ENCODE measurements around the gene TMCO4.
"Not testable (repeated sequence)": the region's sequence is repeated elsewhere in the genome, so short reads cannot be mapped to it uniquely, and the experiment has no call there.

Gene TMCO4

DNA sequence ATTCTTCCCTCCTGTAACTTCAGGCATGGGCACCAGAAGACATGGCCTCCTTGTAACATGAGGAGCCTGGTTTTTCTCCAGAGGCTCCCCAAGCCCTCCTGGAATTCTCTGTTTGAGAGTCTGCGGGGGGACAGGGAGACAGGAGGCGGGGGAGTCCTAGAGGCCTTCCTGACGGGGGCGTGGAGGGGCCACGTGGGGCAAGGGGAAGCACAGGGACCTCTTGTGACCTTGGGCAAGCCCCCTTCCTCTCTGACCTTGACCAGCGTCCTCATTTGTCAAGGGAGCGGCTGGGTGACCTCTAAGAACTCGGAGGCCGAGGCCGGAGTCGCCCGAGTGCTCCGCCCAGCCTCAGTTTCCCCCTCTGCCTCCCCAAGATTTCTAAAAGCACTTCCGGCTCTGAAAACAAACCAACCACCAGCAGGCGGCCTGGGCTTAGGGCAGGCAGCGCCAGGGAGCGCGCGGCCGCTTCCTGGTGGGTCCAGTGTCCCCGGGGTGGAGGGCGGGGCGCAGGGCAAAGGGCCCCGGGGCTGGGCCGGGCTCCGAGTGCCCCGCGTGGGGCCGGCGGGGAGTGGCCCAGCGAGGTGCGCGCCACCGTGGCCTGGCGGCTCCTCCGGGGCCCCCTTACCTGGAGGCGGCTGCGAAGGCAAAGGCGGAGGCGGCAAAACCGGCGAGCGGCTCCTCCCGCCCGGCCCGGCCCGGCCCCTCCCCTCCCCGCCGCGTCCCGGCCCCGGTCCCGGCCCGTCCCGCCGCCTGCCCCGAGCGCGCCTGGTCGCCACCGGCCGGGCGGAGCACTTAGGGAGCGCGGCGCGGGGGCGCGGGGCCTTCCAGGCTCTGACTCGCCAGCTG, at the start of gene TMCO4:
Gene TMCO4 (minus strand): TSS at position 687 of the 846 bp plus-strand sequence. CDS start 19,158 bp downstream, outside the sequence.
- peak in 2 of 58 donors; percentile 6 to 23 for DNase-seq

DNA sequence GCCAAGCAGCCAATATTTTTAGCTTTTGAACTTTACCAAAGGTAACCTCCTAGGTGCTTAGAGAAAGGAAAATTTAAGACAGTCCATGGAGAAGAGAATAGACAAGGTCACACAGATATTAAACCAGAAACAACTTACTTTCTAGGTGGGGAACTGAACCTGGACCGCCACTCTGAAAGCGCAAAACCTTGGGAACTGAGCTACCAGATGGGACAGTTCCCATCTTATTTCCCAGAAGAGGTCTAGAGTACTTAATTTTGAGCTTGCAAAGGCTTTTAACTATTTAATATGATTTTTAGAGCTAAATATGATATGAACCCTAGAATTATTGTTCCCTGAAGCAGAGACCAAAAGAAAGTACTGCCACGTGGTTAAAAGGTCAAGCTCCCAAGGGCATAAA, 49.6 kb upstream of the TMCO4 start:
- not testable (repeated sequence) for DNase-seq

DNA sequence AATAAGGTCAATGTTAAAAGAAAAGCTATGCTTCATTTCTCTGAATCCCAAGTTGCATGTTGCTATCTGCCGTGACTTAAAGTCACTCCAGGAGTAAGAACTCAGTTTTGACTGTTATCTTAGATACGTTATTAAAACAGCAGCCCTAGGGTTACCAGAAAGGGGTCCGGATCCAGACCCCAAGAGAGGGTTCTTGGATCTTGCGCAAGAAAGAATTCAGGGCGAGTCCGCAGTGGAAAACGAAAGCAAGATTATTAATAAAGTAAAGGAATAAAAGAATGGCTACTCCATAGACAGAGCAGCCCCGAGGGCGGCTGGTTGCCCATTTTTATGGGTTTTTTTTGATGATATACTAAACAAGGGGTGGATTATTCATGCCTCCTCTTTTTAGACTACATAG, 47.6 kb upstream of the TMCO4 start:
- not testable (repeated sequence) for DNase-seq

DNA sequence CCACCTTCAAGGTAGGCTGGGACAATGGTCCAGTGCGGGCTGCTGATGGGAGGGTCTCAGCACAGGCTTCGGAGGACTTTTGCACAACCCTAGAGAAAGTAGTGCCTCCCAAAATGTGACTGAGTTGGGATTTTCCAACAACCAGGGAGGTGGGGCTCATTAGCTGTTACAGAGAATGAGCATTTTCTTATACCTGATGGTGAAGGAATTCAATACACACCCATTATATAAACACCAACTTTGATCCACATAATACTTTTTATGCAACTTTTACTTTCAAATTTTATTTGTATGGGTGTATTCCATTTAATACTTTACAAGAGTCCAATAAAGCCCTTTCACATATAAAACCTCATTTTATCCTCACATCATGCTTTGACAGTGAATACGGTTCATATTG, 46.6 kb upstream of the TMCO4 start:
- no peak for DNase-seq

DNA sequence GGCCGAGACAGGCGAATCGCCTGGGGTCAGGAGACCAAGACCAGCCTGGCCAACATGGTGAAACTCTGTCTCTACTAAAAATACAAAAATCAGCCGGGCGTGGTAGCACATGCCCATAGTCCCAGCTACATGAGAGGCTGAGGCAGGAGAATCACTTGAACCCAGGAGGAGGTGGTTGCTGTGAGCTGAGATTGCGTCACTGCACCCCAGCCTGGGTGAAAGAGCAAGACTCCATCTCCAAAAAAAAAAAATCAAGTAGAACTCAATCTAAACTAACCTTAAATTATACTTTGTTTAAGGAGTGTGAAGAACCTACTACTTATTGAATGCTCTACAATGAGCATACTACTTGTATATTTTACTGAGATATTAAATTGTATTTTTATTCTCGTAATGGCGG, 45.8 kb upstream of the TMCO4 start:
- no peak for DNase-seq

DNA sequence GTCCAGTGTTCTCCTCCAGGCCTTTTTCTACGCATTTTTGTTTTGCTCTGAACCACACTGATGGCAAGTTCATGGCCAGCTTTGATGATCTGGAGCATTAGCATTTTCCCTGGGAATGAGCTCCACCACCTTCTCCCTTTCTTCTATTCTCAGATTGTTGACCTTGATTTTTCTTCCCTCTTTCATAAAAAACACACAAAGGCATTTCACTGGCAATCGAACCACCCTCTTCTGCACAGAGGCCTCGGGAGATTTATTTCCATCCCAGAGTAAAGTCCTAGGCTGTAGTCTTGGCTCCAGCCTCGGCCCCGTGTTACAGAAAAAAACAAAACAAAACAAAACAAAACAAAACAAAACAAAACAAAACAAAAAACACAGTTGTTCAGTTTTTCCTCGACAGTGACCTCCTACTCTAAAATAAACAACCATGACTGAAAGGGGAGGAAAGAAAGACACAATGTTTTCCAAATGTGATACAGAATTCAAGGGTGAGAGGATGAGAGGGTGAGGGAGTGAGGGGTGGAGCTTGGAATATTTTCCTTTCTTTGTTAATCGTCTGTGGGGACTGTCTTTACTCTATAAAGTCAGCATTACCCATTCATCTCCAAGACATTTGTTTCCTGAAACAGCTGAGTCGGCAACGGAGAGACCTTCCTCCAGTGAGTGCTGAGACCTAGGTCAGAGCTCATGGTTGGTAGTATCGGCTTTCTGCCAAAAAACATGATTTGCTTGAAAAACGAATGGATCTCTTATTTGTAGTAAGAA, 45.2 kb upstream of the TMCO4 start:
- no peak for DNase-seq

DNA sequence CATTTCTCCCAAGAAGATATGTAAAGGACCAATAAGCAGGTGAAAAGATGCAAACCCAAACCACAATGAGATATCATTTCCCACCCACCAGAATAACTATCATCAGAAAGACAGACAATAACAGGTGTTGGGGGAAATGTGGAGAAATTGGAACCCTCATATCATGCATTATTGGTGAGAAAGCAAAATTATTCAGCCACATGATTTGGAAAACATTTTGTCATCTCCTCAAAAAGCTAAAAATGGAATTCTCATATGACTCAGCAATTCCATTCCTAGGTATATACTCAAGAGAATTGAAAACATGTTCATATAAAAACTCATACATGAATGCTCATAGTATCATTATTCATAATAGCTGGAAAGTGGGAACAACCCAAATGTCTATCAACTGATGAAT, 40.5 kb upstream of the TMCO4 start:
- DNase-seq, result no peak

DNA sequence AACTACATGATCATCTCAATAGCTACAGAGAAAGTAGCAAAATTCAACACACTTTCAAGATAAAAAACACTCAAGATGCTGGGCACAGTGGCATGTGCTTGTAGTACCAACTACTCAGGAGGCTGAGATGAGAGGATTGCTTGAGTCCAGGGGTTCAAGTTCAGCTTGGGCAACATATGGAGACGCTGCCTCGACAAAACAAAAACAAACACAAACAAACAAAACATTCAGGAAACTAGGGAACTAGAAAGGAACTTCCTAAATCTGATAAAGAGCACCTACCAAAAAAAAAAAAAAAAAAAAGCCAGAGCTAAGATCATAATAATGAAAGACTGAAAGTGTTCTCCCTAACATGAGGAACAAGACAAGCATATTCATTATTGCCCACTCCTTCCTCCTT, 38.1 kb upstream of the TMCO4 start:
- no peak for DNase-seq

DNA sequence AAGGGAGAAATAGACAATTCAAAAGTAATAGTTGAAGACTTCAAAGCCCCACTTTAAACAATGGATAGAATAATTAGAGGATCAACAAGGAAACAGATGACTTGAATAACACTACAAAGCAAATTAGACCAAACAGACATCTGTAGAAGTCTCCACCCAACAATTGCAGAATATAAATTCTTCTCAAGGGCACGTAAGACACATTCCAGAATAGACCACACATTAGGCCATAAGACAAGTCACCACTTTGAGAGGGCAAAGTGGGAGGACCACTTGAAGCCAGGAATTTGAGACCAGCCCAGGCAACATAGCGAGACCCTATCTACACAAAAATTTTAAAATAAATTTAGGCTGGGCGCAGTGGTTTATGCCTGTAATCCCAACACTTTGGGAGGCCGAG, 35.9 kb upstream of the TMCO4 start:
- DNase-seq, result no peak

DNA sequence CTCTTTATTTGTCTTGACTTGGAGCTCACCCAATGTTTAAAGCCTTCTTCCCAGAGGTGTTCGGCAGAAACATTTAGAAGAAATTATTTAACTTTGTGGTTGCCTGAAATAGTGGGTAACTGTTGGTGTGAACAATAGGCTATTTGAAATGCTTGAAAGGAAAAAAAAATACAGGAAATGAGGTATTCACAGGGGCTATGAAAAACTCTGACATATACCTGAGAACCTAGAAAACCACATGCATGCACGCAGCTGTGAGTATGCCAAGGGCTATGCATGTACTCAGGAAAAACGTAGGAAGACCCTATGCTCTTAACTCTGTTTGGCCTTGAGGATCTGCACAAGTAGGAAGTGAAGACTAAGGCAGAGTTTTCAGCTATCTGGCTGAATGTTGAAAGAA, 31.7 kb upstream of the TMCO4 start:
- no peak for DNase-seq

DNA sequence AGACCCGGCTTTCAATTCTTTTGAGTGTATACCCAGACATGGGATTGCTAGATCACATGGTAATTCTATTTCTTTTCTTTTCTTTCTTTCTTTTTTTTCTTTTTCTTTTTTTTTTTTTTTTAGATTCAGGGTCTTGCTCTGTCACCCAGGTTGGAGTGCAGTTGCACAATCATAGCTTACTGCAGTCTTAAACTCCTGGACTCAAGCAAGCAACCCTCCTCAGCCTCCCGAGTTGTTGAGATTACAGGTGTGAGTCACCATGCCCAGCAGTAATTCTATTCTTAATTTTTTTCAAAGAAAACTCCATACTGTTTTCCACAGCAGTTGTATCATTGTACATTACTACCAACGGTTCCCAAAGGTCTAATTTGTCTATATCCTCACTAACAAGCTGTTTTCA, 28.8 kb upstream of the TMCO4 start:
- DNase-seq, result no peak

DNA sequence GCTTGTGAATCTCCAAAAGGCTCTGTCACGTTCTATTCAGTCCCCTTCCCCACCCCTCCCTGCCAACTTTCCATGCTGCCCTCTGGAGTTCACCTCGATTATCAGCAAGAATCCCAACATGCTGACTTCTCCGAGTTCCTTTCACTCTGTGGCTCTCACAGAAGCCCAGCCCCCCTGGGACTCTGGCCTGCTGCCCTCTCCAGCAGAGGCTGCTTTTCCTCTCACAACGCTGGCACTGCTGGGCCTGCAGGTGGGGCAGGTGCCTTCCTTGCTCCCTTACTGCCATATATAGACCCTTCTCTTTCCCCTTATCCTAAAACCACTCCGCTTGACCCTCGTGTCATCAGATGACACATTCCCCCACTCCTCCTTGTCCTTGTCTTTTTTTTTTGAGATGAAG, 25.6 kb upstream of the TMCO4 start:
- DNase-seq, result no peak

DNA sequence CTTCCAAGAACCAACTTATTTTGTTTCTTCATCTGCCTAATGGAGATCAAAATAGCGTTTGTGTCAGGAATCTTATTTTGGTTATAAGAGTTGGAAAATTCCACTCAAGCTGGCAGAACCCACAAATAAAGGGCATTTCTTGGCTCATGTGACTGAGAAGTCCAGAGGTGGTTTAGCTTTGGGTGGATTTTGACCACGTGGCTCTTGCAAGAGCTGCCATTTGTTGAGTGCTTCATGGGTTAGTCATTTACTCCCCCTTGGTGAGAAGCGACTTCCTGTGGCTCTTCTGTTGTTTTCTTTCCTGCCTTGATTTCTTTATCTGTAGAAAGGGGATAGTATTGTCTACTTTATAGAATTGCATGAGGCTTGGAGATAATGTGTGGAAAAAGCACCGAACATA, 24.8 kb upstream of the TMCO4 start:
- DNase-seq, result no peak

DNA sequence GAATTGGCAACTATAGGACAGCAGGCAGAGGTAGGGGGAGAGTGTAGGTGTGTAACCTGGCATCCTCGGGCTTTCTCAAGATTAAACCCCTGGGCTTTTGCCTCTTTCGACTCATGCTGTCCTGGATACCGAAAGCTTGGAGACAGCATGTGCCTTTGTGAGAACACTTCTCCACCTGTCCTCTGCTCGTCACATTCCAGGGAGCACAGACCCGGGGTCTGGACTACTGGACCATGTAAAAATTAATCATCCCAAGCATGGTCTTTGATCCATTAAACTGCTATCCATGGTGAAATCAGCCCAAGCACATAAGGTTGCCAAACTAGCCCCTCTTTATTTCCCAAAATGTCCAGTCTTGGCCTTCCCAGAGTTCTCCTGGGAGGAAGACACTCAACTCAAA, 24.3 kb upstream of the TMCO4 start:
- DNase-seq, result no peak

DNA sequence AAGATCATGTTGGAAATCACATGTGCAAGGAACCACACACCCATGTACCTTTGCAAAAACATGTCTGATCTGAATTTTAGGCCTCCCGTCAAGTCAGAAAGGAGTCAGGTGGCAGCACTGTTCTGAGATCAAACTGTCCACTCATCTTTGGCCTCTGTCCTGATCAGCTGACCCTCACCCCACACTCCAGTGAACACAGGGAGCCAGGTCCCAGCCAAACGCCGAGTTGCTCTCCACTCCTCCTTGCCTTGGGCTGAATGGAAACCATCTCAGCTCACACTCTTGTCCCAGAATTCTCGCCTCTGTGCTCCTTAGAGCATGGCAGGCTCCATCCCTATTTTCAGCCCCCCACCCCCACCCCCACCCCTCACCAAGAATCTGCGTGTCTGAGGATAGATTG, 20.0 kb upstream of the TMCO4 start:
- DNase-seq, result no peak

DNA sequence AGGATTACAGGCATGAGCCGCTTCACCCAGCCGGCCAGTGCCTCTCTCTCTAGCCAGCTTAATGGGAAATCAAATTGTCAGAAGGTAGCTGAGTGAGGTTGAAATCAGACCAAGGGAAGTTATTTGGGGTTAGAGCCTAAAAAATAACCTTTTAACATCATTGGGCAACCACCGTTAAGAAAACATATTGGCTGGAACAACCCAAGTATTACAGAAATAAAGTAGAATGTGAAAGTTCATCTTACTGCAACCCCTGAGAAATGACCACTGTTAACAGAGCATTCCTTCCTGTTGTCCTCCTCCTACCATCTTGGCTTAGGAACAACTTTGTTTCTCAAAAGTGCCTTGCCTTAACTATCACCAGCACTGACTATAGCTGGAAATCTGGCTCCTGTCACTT, 18.6 kb upstream of the TMCO4 start:
- no peak for DNase-seq

DNA sequence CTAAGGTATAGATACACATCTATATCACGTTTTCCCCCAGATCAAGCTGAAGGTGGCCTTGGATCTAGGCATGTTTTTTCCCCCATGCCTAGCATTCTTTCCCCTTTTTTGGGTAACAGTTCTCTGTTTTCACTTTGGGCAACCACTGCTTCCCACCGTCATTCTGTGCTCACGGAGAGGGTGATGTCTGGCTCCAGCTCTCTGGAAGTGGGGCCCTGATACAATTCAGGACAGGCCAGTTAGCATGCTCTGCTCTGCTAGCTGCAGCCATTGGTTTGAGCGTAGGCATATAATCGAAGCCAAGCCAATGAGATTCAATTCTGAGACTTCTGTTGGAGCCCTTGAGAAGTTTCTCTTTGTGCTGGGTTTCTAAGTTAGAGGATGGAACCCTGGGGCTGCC, 17.4 kb upstream of the TMCO4 start:
- no peak for DNase-seq

DNA sequence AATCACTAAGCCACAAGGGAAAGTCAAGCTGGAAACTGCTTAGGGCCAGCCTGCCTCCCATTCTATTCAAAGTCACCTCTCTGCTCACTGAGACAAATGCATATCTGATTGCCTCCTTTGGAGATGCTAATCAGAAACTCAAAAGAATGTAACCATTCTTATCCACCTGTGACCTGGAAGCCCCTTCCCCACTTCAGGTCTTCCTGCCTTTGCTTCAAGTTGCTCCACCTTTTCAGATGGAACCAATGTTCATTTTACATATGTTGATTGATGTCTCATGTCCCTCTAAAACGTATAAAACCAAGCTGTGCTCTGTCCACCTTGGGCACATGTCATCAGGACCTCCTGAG, 17.0 kb upstream of the TMCO4 start:
- not testable (repeated sequence) for DNase-seq

DNA sequence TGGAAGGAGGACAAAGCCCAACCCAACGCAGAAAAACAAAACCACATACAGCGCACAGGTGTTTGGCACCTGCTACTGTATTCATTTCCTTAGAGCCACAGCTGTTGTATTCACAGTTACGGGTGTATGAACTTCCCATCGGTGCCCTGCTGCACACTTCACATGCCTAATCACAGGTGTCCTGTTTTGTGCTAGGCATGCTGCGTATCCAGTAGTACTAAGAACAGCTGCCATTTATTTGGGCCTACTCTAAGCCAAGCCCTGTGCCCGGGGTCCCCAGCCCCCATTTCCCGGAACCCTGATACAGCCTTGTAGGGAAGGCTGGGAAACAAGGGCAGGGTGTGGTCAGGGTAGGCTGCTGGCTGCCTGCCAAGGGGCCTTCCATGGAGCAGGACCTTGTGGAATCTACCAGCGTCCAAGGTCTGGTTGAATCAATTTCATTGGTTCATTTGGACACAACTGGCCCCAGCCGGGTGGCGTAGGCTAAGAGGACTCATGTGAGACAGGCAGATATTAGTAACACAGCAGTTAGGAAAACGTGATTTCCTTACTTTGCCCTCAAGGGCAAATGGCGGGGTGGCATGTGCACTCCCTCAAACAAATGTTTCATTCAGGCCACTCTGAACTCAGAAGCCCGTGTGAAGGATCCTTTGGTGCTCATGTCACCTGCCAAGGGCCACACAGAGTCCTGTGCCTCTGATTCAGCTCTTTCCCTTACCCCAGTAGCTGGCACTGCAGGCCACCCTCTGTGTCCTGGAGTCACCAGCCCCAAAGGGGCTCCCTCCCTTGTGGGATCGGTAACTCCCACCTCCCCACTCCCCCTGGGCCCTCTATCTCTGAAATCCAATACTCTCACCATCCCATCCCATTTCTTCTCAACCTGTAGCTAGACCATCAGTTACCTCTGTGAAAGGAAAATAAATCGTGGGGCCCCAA, 16.4 kb upstream of the TMCO4 start:
- no peak for DNase-seq

DNA sequence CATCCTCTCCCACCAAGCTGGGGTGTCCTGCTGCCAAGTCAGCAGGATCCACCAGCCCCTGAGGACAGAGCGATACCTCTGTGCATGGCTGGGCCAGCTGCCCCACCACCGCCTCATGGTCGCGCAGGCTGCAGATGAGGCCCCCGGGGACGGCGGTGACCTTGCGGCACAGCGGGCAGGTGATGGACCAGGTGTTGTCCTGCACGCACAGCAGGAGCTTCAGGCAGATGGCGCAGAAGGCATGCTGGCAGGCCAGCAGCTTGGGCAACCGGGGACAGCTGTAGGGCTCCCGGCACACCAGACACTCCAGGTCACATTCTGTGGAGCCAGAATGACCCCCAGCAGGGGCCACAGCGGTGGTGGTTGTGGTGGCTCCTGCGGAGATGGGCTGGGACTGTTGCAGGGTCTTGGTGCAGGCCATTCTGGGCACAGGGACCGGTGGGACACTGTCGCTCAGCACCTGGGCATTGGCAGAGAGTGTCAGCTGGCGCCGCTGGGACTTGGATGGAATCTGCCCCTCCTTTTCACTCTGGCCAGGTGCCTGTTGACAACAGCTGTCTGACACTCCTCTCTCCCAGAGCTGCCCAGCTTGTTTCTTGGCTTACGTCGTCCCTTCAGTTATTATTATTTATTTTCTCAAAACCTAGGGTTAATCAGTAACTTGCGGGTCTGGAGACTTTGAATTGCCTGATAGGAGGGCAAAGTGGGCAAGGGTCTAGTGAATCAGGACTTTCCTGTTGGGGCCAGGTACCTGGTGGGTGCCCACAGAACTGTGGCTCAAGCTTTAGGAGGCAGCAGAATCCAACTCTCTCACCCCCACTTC, 15.2 kb upstream of the TMCO4 start, which contains the start of gene RNF186:
Gene RNF186 (minus strand): TSS at position 603 of the 823 bp plus-strand sequence. CDS start 182 bp downstream, at position 421.
- DNase-seq, result no peak

DNA sequence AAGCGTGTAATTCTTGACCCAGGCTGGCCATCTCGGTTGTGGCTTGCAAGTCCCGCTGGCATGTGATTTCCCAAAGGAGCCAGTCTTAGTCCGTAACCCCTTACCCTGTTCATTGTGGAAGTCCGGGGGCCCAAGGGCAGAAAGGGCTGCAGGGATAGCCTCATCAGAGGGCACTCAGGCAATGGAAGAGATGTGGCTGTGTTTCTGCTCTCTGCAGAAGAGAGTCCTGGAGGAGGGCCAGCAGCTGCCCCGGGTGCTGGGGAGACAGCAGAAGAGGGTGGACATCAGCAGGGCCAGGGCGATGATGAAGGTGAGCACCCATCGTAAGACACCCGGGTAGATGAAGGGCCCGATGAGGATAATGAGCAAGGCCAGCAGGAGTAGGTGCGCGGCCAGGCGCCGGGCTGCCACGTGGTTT, 14.5 kb upstream of the TMCO4 start:
- no peak for DNase-seq

Measured in anterior cingulate cortex (tissue), 58 donors.